Liver (tissue), 9 donors: ENCODE data around the gene IFNGR2. TPM values are rescaled to one million over a fixed set of nuclear protein-coding genes. Genes with fewer than 3 reads are reported as not detected.

Source experiments
- DNase-seq: peaks from one replicate; pipeline ENCODE4 v3.0.0-alpha.2; 2017; ENCODE audit warnings: low spot score
- H3K27ac ChIP-seq, 2 donors: one replicate each; pipeline ENCODE4 v1.7.0; 2013; ENCODE audit warnings: inconsistent platforms in 2 of 2, low read length in 2 of 2, control low read depth in 1 of 2, low read depth in 1 of 2, mild to moderate bottlenecking in 1 of 2
- H3K27me3 ChIP-seq, 4 donors: one replicate each; pipeline versions ENCODE4 v1.6.1 to v1.7.0; 2013; ENCODE audit warnings: low read length in 3 of 4, inconsistent platforms in 1 of 4, mild to moderate bottlenecking in 1 of 4, moderate library complexity in 1 of 4; ENCODE audit not compliant: control insufficient read depth in 4 of 4, insufficient read depth in 4 of 4
- H3K36me3 ChIP-seq, 4 donors: one replicate each; pipeline versions ENCODE4 v1.6.1 to v1.7.0; 2013; ENCODE audit warnings: low read length in 3 of 4, mild to moderate bottlenecking in 3 of 4, low read depth in 1 of 4, moderate library complexity in 1 of 4; ENCODE audit not compliant: control insufficient read depth in 4 of 4, insufficient read depth in 3 of 4
- H3K4me1 ChIP-seq, 4 donors: one replicate each; pipeline versions ENCODE4 v1.6.1 to v1.7.0; 2013; ENCODE audit warnings: low read length in 3 of 4, mild to moderate bottlenecking in 3 of 4, moderate library complexity in 1 of 4; ENCODE audit not compliant: control insufficient read depth in 4 of 4, insufficient read depth in 4 of 4
- H3K4me3 ChIP-seq, 3 donors: one replicate each; pipeline versions ENCODE4 v1.6.1 to v1.7.0; 2013; ENCODE audit warnings: low read length in 3 of 3, control low read depth in 1 of 3, low read depth in 1 of 3, mild to moderate bottlenecking in 1 of 3
- H3K9ac ChIP-seq, 2 donors: one replicate each; pipeline ENCODE4 v1.7.0; 2013; ENCODE audit warnings: low read length in 2 of 2, mild to moderate bottlenecking in 2 of 2, moderate library complexity in 2 of 2, control low read depth in 1 of 2, low read depth in 1 of 2
- H3K9me3 ChIP-seq, 4 donors: one replicate each; pipeline versions ENCODE4 v1.6.1 to v1.7.0; 2013; ENCODE audit warnings: low read length in 3 of 4; ENCODE audit not compliant: control insufficient read depth in 4 of 4
- EGR1 ChIP-seq, 2 donors: IDR thresholded peaks; 2 replicates each; pipeline ENCODE4 v1.6.1; 2016 to 2018; ENCODE audit warnings: antibody characterized with exemption in 2 of 2, low read depth in 2 of 2
- FOXA1 ChIP-seq: IDR thresholded peaks from 2 replicates; pipeline ENCODE4 v1.6.1; 2016; ENCODE audit warnings: antibody characterized with exemption
- FOXA2 ChIP-seq: IDR thresholded peaks from 2 replicates; pipeline ENCODE4 v1.6.1; 2016; ENCODE audit warnings: antibody characterized with exemption
- HNF4A ChIP-seq, 2 donors: conservative IDR thresholded peaks; 2 replicates each; pipeline ENCODE4 v1.6.1; 2016; ENCODE audit warnings: antibody characterized with exemption in 2 of 2, mild to moderate bottlenecking in 2 of 2
- HNF4G ChIP-seq: IDR thresholded peaks from 2 replicates; pipeline ENCODE4 v1.6.1; 2016; ENCODE audit warnings: antibody characterized with exemption
- JUND ChIP-seq, 2 donors: IDR thresholded peaks; 2 replicates each; pipeline ENCODE4 v1.6.1; 2016; ENCODE audit warnings: antibody characterized with exemption in 2 of 2
- NR2F2 ChIP-seq: IDR thresholded peaks from 2 replicates; pipeline ENCODE4 v1.6.1; 2016; ENCODE audit warnings: antibody characterized with exemption
- RAD21 ChIP-seq, 2 donors: IDR thresholded peaks; 2 replicates each; pipeline ENCODE4 v1.6.1; 2016; ENCODE audit warnings: antibody characterized with exemption in 2 of 2, mild to moderate bottlenecking in 2 of 2
- RXRA ChIP-seq, 2 donors: IDR thresholded peaks; 2 replicates each; pipeline ENCODE4 v1.6.1; 2017 to 2018; ENCODE audit warnings: antibody characterized with exemption in 2 of 2, mild to moderate bottlenecking in 1 of 2
- SP1 ChIP-seq: IDR thresholded peaks from 2 replicates; pipeline ENCODE4 v1.6.1; 2018; ENCODE audit warnings: antibody characterized with exemption, mild to moderate bottlenecking
- TAF1 ChIP-seq: conservative IDR thresholded peaks from 2 replicates; pipeline ENCODE4 v1.6.1; 2016; ENCODE audit warnings: antibody characterized with exemption, mild to moderate bottlenecking
- YY1 ChIP-seq: IDR thresholded peaks from 2 replicates; pipeline ENCODE4 v1.6.1; 2016; ENCODE audit warnings: antibody characterized with exemption, mild to moderate bottlenecking
- WGBS: extraction: QIAGEN DNeasy Blood & Tissue Kit; methylation state at CpG from one replicate; pipeline ENCODE4 v1.1.7; 2013; 5-methylcytosine and 5-hydroxymethylcytosine counted together
- polyA plus RNA-seq, 2 donors: library from polyadenylated mRNA; stranded (reverse) in 1 of 2; unstranded in 1 of 2; fragments of 200-250 nt in 1 of 2; fragments of >200 nt in 1 of 2; fragmentation: Nextera tagmentation in 1 of 2; extraction: Ambion mirVana in 1 of 2; gene quantifications; one replicate each; pipeline versions ENCODE4 v1.2.1 to v1.2.3, GENCODE V29; 2013 to 2015
- total RNA-seq, 2 donors: library from RNA; depleted of rRNA; stranded (reverse); fragments of >200 nt; gene quantifications; one replicate each; pipeline ENCODE4 v1.2.3, GENCODE V29; 2014
- TF ChIP-seq, protein P1 (sequence below): fragments of 150-350 bp; IDR thresholded peaks from 2 replicates; pipeline ENCODE4 v1.5.1; 2017; ENCODE audit warnings: improper control_type of control experiment, low read depth, low read length; ENCODE audit not compliant: missing input control
- TF ChIP-seq, protein P2 (sequence below): IDR thresholded peaks from 2 replicates; pipeline ENCODE4 v1.6.1; 2016; ENCODE audit warnings: antibody characterized with exemption
- TF ChIP-seq, protein P3 (sequence below): IDR thresholded peaks from 2 replicates; pipeline ENCODE4 v1.6.1; 2016; ENCODE audit warnings: antibody characterized with exemption
- TF ChIP-seq, protein P4 (sequence below): IDR thresholded peaks from 2 replicates; pipeline ENCODE4 v1.6.1; 2016; ENCODE audit warnings: antibody characterized with exemption, mild to moderate bottlenecking
- TF ChIP-seq, protein P5 (sequence below): IDR thresholded peaks from 2 replicates; pipeline ENCODE4 v1.6.1; 2016; ENCODE audit warnings: antibody characterized with exemption
- donor health status: healthy.
- donor health status: healthy.
- donor health status: healthy.
- donor health status: healthy.
- donor health status: healthy.

IFNGR2 gene
- total and polyA plus RNA-seq, 4 donors, result 23.0 to 24.3 (median 23.4) TPM

DNA sequence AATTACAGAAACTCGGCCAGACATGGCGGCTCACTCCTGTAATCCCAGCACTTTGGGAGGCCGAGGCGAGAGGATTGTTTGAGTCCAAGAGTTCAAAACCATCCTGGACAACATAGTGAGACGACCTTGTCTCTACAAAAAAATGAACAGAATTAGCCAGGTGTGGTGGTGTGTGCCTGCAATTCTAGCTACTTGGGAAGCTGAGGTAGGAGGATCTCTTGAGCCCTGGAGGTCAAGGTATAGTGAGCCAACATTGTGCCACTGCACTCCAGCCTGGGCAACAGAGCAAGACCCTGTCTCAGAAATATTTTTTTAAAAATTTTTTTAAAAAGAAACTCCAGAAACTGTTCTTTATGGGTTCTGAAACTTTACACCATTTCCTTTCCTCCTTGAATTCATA, 38.4 kb upstream of the IFNGR2 start (continued):
- TF ChIP-seq SP1, result no peak

DNA sequence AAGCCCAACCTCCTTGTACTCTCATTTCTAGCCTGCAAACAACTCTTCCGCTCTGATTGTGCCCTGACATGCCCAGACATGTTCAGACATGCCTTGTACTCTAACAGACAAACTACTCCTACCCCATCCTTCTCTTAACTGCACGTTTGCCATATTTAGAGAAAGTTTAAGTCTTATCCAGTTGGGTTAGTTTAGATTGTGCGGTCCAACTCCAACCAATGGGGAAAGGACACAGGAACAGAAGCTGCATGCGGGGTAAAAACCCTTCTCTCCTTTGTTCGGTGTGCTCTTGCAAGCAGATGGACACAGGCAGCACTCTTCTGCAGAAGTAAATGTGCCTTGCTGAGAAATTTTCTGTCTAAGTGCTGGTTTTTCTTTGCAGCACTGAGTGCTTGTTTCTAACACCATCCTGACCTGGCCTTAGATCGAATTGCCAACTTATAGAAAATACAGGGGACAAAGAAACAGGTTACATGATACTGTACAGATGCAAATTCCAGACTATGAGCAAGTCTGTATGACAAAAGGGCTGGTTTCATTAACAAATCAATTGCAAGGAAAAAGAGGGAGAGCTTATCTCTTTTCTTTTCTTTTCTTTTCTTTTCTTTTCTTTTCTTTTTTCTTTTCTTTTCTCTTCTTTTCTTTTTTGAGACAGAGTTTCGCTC, 35.8 kb upstream of the IFNGR2 start:
- WGBS, result 89% methylated on average over 7 of the region's 7 CpGs
- H3K4me1 ChIP-seq, result no peaks in the 10 kb centered on the region

DNA sequence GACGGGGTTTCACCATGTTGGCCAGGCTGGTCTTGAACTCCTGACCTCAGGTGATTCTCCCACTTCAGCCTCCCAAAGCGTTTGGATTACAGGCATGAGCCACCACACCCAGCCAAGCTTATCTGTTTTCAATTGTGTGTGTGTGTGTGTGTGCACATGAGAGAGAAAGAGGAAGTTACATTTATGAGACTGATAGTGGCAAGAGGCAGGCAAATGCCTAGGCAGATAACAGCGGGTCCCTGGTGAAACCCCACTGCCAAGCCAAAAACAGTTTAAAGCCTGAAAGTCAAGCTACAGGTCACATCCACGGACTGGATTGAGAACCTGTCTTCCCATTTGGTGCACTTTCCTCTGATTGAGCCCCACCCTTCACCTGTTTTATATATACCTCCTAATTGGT, 35.1 kb upstream of the IFNGR2 start:
- Histone ChIP-seq H3K36me3 (no peaks in the 10 kb centered on the region), H3K9ac (no peak overlapping the region), H3K27me3 (no peaks in the 10 kb centered on the region), H3K27ac (no peak overlapping the region), H3K4me1 (no peaks in the 10 kb centered on the region), H3K4me3 (no peak overlapping the region), H3K9me3 (peaks cover 2 to 12% (median 6%) of the 10 kb centered on the region in 4 donors)
- no peak for DNase-seq
- WGBS, result 80% methylated on average over 4 of the region's 4 CpGs
- TF ChIP-seq, protein P1, sequence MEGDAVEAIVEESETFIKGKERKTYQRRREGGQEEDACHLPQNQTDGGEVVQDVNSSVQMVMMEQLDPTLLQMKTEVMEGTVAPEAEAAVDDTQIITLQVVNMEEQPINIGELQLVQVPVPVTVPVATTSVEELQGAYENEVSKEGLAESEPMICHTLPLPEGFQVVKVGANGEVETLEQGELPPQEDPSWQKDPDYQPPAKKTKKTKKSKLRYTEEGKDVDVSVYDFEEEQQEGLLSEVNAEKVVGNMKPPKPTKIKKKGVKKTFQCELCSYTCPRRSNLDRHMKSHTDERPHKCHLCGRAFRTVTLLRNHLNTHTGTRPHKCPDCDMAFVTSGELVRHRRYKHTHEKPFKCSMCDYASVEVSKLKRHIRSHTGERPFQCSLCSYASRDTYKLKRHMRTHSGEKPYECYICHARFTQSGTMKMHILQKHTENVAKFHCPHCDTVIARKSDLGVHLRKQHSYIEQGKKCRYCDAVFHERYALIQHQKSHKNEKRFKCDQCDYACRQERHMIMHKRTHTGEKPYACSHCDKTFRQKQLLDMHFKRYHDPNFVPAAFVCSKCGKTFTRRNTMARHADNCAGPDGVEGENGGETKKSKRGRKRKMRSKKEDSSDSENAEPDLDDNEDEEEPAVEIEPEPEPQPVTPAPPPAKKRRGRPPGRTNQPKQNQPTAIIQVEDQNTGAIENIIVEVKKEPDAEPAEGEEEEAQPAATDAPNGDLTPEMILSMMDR, result no peak
- TF ChIP-seq, protein P2, sequence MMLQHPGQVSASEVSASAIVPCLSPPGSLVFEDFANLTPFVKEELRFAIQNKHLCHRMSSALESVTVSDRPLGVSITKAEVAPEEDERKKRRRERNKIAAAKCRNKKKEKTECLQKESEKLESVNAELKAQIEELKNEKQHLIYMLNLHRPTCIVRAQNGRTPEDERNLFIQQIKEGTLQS, result no peak
- TF ChIP-seq EGR1 (IDR thresholded peaks at IDR 0.05; ENCODE audit: low read depth in 2 of 2) (no peak), RXRA (IDR thresholded peaks at IDR 0.05) (no peak), JUND (IDR thresholded peaks at IDR 0.05) (no peak), TAF1 (no peak), NR2F2 (no peak), HNF4A (conservative IDR thresholded peaks at IDR 0.05) (no peak), YY1 (no peak), HNF4G (no peak), SP1 (no peak), FOXA1 (no peak), RAD21 (IDR thresholded peaks at IDR 0.05) (no peak), FOXA2 (no peak)
- TF ChIP-seq, protein P3, sequence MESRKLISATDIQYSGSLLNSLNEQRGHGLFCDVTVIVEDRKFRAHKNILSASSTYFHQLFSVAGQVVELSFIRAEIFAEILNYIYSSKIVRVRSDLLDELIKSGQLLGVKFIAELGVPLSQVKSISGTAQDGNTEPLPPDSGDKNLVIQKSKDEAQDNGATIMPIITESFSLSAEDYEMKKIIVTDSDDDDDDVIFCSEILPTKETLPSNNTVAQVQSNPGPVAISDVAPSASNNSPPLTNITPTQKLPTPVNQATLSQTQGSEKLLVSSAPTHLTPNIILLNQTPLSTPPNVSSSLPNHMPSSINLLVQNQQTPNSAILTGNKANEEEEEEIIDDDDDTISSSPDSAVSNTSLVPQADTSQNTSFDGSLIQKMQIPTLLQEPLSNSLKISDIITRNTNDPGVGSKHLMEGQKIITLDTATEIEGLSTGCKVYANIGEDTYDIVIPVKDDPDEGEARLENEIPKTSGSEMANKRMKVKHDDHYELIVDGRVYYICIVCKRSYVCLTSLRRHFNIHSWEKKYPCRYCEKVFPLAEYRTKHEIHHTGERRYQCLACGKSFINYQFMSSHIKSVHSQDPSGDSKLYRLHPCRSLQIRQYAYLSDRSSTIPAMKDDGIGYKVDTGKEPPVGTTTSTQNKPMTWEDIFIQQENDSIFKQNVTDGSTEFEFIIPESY, result no peak
- TF ChIP-seq, protein P4, sequence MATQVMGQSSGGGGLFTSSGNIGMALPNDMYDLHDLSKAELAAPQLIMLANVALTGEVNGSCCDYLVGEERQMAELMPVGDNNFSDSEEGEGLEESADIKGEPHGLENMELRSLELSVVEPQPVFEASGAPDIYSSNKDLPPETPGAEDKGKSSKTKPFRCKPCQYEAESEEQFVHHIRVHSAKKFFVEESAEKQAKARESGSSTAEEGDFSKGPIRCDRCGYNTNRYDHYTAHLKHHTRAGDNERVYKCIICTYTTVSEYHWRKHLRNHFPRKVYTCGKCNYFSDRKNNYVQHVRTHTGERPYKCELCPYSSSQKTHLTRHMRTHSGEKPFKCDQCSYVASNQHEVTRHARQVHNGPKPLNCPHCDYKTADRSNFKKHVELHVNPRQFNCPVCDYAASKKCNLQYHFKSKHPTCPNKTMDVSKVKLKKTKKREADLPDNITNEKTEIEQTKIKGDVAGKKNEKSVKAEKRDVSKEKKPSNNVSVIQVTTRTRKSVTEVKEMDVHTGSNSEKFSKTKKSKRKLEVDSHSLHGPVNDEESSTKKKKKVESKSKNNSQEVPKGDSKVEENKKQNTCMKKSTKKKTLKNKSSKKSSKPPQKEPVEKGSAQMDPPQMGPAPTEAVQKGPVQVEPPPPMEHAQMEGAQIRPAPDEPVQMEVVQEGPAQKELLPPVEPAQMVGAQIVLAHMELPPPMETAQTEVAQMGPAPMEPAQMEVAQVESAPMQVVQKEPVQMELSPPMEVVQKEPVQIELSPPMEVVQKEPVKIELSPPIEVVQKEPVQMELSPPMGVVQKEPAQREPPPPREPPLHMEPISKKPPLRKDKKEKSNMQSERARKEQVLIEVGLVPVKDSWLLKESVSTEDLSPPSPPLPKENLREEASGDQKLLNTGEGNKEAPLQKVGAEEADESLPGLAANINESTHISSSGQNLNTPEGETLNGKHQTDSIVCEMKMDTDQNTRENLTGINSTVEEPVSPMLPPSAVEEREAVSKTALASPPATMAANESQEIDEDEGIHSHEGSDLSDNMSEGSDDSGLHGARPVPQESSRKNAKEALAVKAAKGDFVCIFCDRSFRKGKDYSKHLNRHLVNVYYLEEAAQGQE, result no peak
- TF ChIP-seq, protein P5, sequence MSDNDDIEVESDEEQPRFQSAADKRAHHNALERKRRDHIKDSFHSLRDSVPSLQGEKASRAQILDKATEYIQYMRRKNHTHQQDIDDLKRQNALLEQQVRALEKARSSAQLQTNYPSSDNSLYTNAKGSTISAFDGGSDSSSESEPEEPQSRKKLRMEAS, result no peak

More for the DNA sequence above, 35.8 kb upstream of the IFNGR2 start:
- H3K27me3 ChIP-seq, result no peaks in the 10 kb centered on the region
- H3K9me3 ChIP-seq, result peaks cover 2 to 12% (median 6%) of the 10 kb centered on the region in 4 donors
- H3K27ac ChIP-seq, result no peak overlapping the region
- no peak overlapping the region for H3K4me3 ChIP-seq
- TF ChIP-seq, protein P4, result no peak
- TF ChIP-seq NR2F2 (no peak), RXRA (IDR thresholded peaks at IDR 0.05) (no peak), RAD21 (IDR thresholded peaks at IDR 0.05) (no peak)
- no peaks in the 10 kb centered on the region for H3K36me3 ChIP-seq
- DNase-seq, result no peak
- H3K9ac ChIP-seq, result no peak overlapping the region
